RKO (cell line): ENCODE results near the gene GUCY1A2.

Experiments
- DNase-seq: peaks from one replicate; pipeline ENCODE4 v3.0.0-alpha.2; 2016; ENCODE audit warnings: low spot score

Gene GUCY1A2

GRCh38 chr11:106642331-106642730 is 375.9 kb downstream of the GUCY1A2 start:
- DNase-seq = no peak

GRCh38 chr11:106632283-106632682 is 386.0 kb downstream of the GUCY1A2 start:
- DNase-seq = no peak

GRCh38 chr11:106627694-106628093 is 390.6 kb downstream of the GUCY1A2 start:
- no peak for DNase-seq

- DNase-seq = no peak
Observed at GRCh38 chr11:106625566-106625965, 392.7 kb downstream of the GUCY1A2 start.

GRCh38 chr11:106624377-106624776 is 393.9 kb downstream of the GUCY1A2 start:
- no peak for DNase-seq
